ENCODE results near the gene EHD4.
A peak's percentile ranks its signal among the peaks of the same experiment; 100 is the strongest.

The EHD4 gene

DNA sequence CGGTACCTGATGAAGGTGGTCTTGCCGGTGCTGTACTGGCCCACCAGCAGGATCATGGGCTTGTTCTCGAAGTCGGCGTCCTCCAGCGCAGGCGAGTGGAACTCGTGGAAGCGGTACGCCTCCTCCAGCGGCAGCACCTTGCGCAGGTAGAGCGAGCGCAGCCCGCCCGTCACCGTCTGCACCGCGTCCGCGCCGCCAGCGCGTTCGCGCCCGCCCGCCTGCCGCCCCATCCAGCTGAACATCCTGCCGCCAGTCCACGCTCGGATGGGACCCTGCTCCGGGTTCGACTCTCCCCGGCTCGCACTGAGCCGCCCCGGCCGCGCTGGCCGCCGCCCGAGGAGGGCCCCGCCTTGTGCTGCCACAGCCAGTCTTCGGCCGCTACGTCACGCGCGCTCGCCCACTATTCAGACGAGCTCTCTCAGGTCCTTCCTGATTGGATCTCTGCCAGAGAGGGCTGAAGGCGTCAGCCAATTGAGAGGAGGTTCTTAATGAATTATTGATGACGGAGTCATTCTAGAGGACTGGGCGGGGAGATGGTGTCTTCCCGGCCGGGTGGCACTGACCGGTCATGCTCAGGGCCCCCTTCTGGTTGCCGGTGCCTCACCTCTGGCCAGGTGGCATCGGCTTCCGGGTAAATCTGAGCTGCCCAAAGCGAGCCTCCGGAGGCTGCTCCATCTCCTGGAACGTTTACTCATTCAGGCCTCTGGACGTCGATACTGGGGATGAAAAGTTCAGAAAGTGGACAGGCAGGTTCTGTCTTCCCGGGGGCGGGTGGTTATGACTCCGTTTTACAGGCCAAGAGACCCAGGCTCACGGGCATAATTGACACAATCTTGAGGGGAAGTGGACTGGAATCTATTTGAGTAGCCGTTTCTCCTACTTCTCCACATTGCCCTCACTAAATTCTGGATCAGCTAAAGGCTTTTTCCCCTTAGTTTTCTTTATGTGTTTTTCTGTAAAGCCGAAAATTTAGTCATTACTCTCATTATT, at the start of gene EHD4:
EHD4 (minus strand) TSS at position 305 of the 990 bp plus-strand sequence; CDS start at position 242, 63 bp downstream.
- DNase-seq: peak; percentile 100

DNA sequence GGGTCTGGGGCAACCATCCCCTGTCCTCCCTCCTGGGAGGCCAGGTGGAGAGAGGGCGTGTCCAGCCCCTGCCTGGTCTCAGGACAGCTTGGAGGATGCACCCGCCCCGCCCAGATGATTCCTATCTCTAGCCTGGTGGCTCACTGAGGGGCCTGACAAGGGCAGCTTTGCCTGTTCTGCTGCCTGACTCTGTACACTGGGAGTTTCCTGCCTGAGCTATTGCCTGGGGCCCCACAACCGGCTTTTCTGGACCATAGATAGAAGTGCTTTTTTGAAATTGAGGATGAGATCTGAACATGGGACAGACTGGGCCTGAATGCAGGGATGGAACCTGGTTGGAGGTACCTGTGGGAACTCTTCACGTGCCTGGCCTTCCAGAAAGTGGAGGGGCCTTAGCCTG, 49.2 kb upstream of the EHD4 start:
- no peak for DNase-seq

DNA sequence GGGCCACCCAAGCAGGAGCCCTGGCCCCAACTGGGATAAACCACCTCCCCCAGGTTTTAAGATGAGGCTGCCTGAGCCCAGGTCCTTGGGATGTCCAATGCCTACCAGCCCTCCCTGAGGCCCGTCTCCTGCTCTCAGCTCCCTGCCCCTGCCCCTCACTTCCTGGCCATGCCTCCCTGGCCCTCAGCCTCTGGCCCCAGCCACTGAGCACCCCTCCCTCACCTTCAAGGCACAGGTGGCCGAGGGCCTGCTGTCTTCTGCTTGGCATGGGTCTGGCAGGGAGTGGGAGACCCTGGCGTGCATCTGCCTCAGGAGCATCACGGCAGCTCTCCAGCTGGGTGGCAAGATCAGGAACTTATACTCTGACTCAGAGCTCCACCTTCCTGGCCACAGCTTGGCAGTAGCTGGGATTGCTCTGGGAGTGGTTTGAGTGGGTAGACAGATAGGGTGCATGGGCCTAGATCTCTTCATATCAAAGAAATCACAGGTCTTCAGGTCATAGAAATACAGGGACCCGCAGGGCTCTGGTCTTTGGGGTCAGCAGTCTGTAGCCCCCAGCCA, 48.4 kb upstream of the EHD4 start, which contains the start of gene PLA2G4E:
PLA2G4E (minus strand) TSS at position 330 of the 561 bp plus-strand sequence; CDS start at position 318, 12 bp downstream.
- DNase-seq: no peak

DNA sequence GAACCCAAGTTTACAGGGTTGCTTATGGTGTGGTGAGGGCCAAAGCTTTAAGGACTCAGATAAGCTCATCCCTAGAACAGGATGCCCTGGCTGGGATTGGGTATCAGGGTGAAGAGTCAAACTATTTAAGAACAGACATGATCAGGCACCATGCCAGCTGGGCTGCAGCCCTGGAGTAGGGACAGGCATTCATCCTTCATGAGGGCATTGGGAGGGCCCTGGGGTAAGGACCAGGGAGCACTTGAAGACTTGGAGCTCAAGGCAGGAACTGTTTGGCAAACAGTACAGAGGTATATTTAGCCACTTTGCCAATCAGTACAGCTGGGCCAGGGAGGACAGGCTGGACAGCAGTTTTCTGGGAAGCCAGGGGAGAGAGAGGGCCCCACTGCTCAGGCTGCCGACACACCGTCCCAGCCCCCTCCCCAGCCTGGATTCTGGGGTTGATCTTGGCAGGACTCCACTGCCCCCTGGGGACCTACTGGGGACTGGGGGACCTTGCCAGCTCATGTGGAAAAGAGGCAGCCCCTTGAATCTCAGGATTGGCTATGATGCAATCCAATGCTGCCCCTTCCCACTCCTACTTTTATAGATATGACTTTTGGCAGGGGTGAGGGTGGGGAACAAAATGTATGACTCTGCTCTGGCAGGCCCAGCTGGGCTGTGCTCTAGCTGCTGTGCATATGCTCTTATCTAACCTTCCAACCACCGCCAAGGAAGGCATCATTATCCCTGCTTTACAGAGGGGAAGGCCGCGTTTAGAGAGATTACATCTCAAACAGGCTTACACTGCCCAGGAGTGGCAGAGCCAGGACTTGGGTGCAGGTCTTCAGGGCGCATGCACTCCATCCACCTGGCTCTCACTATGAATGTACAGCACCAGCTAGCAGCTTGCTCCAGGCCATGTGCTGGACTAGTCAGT, 46.2 kb upstream of the EHD4 start:
- DNase-seq: no peak

DNA sequence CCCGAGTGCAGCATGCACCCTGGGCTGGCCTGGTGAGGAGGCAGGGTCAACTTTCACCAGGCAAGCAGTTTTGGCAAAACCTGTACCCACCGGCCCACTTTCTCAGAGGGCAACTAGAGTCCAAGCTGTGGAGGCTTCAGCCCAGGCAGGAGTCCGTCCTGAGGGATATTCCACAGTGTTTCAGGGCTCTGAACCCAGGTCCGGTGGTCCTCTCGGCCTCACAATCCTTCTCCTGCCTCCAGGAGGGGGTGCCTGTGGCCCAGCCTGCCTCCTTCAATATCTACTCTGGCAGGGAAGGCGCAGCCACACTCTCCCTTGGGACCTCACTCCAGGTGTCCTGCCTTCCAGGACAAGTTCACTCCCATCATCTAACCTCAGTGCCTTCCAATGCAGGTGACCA, 44.6 kb upstream of the EHD4 start:
- no peak for DNase-seq

DNA sequence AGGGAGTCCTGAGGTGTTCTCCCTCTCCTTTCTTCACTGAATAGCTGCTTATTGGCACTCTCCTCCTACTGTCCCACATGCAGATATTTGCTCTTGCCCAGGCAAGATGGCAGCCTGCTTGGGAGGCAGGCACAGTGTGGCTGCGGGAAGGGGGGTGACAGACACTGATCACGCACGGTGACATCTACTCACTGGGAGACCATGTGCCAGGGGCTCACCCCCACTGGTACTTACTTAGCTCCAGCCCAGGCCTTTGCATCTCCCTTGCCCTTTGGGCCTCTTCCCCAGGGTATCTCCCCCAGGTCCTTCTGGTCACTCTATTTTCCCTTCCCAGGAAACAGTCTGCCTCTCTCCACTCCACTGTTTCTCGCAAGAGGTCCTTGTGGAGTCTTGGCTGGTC, 42.0 kb upstream of the EHD4 start:
- no peak for DNase-seq

DNA sequence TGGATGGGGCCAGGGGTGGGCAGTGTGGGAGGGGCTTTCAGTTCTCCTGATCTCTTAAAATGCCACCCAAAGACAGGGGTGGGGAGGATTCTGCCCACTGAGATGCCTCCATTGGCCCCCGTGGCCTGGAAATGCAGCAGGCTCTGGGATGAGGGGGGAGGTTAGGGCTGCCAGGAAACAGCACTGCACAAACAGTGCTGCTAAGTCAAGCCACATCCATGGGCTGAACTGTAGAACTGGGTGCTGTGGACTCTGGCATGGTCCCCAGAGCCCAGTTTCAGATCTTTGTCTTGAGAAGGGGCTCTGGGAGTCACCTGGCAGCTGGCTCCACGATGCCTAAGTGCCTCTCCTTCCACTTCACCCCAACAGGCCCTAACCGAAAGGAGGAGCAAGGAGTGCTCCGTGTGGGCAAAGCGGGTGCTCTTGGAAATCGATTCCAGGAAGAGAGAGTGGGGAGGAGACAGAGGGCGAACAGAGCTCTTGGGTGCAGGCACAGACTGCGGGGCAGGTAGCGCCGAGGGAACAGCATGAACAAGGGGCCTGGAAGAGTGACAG, 40.6 kb upstream of the EHD4 start:
- DNase-seq: no peak

DNA sequence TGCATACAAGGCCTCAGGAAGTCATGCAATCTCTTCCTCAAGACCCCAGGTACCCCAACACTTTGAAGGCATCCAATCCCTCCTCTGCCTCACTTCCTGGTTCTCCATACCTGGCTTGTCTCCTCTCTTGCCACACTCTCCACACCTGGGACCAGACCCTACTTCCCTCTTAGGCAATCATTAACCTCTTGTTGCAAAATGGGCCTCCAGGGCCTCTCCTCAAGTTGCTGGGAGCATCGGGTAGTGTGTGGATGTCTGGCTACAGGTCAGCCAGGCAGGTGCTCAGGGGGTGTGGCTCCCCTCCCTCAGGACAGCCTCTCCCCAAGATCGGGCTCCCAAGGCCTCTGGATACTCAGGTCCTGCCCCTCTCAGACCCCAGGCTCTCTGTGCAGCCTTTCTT, 39.9 kb upstream of the EHD4 start:
- no peak for DNase-seq

DNA sequence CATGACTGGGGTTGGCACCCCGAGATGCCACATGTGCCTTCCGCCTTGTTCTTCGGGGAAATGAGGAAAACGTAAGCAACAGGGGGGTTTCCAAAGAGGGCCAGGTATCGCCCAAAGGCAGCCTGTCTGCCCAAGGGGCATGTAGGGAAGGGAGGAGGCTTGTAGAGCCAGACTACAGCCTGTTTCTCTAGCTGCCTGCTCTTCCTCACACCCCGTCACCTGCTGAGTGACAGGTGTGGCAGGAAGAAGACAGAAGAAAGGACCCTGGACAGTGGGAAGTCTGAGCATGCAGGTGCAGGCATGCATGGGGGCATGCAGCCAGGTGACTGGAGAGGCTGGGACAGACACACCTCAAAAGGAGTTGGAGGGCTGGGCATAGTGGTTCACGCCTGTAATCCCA, 38.7 kb upstream of the EHD4 start:
- no peak for DNase-seq

DNA sequence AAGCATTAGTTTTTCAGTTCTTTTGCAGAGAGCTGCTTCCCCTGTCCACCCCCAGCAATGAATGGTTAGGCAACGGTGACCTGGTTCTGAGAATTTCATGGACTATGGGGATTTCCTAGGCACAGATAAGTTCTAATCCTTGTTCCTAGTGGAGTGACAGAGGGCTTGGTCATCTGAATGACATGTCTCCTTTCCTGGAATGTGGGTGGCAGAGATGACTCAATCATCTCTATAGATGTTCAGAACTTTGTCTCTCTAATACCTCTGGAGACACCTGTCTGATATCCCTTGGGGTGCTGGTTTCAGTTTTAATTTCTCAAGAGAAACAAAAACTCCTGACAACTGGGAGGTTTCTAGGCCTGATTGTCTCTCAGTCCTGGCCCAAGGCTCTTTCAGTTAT, 38.1 kb upstream of the EHD4 start:
- no peak for DNase-seq

DNA sequence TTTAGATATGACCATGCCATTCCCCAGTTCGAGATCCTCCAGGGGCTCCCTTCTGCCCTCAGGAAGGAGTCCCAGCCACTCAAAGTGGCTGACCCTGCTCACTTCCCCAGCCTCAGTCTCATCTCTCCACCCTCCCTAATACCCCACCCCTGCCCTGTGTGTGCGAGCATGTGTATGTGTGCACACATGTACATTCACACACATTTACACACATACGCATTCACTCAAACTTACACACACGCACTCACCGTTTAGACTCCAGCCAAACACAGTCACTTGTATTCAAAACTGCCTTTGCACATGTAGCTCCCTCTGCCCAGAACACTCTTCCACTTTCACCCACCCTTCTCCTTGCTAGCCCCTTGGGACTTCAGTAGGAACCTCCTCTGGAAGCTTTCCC, 37.1 kb upstream of the EHD4 start:
- DNase-seq: no peak

DNA sequence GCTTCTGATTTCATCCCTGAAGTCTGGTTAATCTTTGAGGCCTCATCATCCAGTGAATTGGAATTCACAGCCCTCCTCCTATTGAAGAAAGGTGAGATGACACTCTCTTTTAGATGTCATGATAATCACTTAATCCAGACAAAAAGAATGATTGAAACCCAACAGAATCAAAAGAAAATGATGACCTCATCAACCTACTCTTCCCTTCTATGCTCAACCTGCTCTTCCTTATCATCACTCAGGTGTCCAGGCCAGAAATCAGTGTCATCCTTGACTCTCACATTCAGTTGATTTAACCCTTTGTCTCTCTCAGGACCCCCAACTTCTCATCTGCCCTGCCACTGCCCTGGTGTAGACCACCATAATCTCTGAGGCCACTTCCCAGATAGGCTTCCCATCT, 36.7 kb upstream of the EHD4 start:
- DNase-seq: no peak

DNA sequence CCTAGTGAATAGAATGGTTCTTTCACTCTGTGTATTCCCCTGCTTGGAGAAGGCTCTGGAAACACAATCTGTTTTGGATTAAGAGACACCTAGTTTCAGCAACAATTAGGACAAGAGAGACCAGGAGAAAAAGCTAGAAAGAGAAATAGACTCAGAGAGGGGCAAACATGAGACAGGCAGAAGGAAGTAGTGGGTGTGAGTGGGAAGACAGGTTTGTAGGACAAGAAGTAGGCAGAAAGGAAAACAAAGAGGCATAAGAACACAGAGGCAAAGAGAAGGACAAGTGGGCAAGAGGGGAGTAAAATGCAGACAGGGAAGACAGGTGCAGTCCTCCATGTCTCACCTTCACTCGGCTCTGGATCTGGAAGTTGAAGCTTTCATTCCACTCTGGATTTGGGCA, 35.0 kb upstream of the EHD4 start:
- DNase-seq: no peak

DNA sequence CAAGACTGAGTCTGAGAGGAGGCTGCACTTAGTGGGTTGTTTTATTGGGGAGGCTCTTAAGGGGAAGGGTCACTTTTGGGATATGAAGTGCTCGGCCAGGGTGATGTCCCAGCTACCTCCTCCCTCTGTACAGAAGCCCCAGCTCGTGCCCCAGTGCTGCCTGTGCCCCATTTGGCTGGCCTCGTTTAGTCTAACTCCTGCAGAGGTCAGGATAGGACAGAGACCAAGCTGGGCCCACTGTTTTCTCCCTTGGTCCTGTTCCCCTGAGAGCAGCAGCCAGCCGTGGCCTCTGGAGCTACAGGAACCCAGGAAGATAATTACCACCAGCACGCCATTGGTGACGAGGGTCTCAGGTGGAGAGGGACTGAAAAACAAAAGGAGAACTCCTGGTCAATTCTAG, 30.0 kb upstream of the EHD4 start:
- no peak for DNase-seq

DNA sequence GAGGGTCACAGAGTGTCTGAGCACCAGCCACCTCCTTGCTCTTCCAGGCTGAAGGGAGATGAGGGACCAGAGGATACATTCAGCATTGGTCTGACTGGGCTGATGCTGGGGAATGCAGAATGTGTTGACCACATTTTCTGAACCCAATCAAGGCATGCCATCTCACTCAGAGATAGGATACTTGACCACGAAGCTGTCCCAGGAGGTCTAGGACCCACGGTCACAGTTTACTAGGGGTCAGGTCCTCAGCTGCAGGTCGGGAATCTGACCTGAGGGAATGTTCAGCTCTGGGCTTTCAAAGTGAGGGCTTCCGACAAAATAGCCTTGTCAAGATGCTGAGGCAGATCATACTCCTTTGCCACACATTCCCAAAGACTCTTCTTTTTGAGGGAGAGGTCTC, 28.9 kb upstream of the EHD4 start:
- DNase-seq: no peak

DNA sequence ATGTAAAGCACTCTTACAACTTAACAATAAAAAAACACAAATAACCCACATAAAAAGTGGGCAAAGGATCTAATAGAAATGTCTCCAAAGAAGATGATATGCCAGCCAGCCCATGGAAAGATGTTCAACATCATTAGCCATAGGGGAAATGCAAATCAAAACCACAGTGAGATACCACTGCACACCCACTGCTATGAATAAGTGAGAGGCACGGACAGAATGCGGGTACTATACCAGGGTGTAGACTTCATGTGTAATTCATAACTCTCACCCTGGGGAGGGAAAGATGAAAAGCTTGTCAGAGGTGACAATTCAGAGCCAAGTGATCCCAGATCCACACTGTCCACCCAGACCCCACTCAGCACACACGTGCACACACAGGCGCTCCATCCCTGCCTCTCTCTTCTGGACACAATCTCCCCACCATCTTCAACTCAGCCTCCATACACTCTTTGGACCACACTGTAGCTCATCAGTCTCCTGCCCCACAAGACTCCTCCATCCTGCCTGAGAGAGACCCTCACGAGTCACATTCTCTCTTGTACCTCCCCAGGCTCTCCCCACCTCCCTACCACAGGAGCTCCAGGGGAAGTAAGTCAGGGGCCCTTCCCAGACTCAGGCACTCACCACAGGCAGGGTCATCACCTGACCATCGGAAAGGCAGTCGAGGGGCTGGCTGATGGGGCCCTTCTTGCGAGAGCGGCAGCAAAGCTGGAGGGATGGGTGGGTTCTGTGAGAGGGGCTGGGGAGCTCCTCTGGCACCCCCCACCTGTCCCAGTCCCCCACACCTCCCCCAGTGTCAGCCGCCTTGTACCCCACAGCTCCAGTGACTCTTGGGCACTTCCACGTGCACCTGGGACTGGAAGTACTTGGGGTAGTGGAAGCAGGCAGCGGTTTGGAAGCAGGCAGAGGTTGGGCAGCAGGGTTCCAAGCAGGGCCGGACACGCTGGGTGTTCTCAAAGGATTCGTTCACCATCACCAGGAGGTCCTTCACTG, 27.2 kb upstream of the EHD4 start:
- DNase-seq: no peak

DNA sequence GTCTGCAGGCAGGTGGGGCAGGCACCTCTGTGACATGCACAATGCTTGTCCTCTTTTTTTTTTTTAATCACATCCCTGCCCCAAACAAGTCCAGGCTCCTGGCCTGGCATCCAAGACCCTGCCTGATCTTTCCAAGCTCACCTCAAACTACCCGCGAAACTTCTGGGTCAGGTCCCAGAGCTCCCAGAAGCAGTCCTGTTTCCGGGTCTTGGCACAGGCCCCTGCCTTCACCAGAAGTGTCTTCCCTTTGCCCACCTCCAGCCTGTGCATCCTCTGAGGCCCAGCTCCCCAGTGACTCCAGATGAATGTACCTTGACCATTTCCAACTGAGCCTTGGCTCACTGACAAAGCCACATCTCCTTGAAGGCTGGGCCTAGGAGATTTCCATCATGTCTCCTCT, 25.5 kb upstream of the EHD4 start:
- DNase-seq: no peak

DNA sequence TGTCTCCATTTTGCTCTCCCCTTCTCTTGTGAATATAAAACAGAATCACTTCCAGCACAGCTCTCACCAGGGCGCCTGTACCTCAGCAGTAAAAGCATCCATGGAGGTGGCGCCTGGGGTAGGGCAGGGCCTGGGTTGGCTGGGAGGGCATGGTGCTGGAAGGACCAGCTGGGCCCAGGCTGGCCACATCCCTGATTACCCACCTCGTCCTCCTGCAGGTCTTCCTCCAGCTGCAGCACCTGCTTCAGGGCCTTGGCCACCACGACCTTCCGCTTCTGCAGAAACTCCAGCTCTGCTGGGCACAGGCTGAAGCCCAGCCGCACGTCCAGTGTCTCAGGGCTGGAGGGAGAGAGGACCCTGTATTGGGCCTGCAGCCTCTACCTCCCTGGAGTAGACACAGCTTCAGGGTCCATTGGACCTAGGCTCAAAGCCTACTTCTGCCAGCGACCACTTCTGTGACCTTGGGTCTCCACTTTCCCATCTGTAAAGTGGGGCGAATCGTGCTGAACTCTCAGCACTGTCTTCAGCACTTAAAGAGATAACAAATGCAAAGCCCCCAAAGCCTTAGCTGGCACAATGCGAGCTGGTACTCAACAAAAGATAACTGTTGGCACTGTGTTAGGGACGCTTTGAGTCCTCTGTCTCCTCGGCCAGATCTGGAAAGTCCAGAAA, 24.7 kb upstream of the EHD4 start:
- no peak for DNase-seq

DNA sequence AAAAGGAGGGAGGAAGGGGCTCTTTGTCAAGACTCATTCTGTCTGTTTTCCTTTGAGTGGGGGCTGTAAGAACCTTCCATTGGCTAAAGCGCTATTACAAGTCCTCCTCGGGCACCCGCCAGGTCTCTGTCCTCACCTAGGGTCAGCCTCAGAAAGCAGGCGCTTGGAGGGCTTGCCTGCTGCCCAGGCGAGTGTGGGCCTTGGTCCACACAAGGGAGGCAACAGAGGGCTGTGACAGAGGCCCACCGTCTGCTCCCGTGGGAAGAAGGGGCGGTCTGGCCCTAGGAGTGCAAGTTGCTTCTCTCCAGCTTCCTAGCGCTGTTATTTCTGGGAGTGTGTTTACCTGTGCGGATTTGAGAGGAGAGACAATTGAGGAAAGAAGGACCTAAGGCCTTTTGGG, 24.0 kb upstream of the EHD4 start:
- DNase-seq: no peak

DNA sequence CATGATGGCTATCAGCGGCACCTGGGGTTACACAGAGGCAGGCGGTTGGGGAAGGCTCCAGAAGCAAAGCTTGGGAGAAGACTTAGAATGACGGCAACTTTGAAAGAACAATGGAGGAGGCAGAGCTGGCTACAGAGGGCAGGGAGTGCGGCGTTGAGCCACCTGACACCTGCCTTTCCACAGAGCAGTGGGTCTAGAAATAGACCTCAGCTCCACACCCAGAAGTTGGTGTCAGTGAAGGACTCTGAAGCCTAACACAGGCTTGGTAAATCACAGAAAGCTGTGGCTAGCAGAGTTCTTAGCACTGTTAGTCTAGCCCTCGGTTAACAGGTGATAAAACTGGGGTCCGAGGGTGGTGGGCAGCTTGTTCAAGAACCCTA, 23.1 kb upstream of the EHD4 start:
- no peak for DNase-seq

All from NCI-H524 (cell line).